HG03521 (cell line): Measurements from ENCODE around the gene GPBAR1.

Experiments
- ATAC-seq: cut with Tn5 transposase; IDR thresholded peaks from one replicate; pipeline ENCODE4 v1.9.1; 2021; ENCODE audit warnings: mild to moderate bottlenecking, moderate library complexity; ENCODE audit not compliant: unreplicated experiment

Gene GPBAR1, protein sequence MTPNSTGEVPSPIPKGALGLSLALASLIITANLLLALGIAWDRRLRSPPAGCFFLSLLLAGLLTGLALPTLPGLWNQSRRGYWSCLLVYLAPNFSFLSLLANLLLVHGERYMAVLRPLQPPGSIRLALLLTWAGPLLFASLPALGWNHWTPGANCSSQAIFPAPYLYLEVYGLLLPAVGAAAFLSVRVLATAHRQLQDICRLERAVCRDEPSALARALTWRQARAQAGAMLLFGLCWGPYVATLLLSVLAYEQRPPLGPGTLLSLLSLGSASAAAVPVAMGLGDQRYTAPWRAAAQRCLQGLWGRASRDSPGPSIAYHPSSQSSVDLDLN

DNA sequence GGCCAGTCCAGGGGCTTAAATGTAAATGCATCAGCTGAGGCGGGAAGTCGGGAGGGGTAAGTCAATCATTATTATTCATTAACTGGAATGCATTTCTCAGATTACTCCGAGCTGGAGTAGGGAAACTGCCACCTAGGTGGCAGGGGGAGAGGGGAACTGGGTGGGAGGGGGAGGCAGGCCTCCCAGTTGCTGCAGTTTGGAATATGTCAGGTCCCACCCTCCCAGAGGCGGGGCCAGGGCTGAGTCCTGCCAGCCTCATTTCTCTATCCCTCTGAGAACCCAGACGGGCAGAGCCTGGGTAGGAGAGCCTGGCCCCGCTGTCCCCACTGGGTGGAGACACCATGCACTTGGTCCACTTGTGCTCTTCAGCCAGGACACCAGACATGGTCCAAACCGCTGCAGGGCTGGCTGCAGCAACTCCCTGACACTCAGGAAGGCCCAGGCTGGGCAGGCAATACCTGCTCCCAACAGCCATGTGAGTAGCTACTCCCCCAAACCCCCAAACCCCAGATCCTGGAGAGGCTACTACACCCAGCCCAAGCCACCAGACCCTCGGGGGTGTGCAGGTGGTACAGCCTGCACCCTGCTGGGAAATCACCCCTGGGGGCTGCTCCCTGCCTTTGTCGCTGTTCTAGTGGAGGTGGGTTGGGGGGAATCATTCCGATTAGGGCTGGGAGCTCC is at the start of gene GPBAR1:
TSS of gene GPBAR1 (plus strand) at position 274 of the 681 bp plus-strand sequence. CDS start 1,710 bp downstream, outside the sequence.
- ATAC-seq, result no peak

DNA sequence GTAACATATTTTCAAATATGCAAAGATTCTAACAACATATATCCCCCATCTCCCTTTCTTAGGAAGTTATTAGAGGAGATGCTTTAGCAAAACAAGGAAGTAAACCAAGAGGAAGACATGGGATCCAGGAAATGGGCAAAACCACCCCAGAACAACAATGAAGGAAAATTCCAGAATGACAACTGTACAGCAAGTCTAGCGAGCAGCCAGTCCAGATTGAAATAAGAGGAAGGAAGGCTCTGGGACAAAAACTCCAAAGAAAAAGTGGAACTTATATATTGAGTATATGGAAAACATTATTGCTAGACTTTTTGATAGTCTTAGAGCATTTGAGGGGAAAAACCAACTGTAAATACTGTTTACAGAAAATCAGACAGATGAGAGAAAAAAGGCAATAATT is 46.7 kb upstream of the GPBAR1 start:
- no peak for ATAC-seq

- no peak for ATAC-seq
Observed at GRCh38 chr2:218216336-218216673, 44.5 kb upstream of the GPBAR1 start.

DNA sequence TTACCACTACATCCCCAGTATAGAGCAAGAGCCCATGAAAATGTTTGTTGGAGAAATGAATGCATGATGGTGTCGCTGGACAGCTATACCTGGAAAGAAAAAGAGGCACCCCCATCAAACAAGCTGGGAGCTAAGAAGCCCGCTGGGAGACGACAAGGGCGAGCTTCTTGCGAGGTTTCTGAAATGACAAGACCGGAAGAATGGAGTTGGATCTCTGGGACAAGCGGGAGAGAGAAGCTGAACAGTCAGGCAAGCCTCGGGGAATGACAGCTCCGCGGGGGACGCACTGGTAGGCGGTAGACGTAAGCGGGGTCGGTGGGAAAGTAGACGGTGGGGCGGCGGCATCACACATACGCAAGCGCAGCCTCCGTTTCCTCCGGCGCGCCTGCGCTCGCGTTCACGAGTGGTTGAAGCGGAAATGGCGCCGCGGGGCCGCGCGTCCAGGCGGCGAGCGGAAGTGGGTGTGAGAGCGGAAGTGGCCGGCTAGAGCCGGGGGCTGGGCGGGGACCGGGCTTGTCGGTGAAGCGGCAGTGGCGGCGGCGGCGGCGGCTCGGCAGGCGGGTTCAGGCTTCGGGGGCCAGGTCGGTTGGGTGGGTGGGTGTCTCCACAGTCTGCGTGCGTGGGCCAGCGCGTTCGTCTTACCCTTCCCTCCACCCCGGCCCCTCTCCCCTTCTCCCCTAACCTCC is 44.0 kb upstream of the GPBAR1 start, which contains the start of gene ARPC2:
TSS of gene ARPC2 (plus strand) at position 516 of the 686 bp plus-strand sequence. CDS start 282 bp downstream, outside the sequence.
- peak; percentile 69 for ATAC-seq

DNA sequence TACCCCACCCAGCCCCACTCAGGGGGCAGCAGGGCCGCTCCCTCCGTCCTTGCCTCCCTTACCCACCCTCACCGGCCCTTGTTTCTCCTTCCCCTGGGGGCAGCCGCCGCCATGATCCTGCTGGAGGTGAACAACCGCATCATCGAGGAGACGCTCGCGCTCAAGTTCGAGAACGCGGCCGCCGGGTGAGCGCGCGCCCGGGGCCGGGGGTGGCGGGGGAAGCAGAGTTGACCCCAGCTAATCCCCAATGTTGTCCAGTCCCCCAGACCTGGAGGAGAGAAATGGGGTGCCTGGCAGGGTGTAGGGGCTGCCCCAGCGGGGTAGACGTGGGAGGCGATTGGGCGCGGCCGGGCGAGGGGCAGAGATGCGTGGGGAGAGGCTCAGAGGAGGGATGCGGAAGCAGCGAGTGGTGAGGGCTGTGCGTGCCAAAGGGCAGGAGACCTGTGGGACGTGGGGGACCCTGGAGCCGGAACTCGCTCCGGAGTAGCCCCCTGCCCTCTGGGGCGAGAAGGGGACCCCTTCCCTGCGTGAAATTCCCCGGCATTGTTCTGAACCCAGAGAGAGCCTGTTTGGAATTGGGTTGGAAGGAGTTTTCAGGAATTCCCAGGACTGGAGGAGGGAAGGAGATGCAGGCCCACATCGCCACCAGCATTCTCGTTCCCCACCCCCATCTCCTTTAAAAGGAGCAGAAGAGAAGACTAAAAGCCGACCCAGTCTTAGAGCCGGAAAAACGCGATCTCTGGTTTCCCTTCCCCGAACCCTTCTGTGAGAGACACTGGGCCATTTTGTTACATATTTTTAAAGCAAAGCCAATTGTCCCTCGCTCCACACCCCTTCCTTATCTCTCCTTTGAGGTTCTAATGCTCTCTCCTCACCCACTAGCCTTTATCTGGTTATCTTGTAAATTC is 43.2 kb upstream of the GPBAR1 start:
- ATAC-seq, result peak; percentile 35

DNA sequence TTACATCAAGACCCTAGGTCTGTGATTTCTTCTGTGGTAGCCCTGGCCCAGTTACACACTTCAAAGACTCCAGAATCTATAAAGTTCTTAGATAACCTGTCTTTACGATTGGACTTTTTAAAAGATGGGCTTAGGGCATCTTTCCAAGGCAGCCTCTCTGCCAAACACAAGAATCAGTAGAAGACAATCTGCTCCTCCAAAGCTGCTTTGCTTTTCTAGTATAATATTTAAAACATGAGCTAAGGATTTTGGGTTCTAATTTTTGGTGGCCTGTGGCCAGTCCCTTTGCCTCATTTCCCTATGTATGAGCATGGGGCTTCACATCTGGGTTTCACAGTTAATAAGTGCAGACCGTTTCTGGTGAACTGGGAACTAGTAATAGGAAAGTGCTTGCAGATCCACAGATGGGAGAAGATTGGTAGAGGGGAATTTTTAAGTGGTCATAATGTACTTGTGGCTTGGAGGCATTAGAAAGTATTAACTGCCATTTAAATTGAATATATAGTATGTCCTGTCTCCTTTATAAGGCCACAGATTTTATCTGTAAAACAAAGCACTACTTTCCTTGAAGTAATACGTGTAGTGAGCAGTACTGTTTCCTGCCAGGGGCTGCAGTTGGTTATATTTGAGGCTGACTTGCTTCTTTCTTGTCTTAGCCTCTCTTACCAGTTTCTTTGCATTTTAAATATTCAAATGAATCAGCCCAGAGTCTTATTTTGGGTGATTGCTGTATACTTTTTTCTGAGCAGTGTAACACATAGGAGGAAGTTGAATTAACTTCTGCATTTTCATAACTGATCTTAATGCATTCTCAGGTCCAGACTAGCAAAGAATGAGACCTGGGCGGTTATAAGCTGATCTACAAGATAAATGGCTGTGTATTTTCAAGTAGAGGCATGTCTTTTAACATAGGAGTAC is 42.3 kb upstream of the GPBAR1 start:
- ATAC-seq, result peak; percentile 33

- ATAC-seq, result no peak
Observed at GRCh38 chr2:218219934-218220333, 40.9 kb upstream of the GPBAR1 start.

DNA sequence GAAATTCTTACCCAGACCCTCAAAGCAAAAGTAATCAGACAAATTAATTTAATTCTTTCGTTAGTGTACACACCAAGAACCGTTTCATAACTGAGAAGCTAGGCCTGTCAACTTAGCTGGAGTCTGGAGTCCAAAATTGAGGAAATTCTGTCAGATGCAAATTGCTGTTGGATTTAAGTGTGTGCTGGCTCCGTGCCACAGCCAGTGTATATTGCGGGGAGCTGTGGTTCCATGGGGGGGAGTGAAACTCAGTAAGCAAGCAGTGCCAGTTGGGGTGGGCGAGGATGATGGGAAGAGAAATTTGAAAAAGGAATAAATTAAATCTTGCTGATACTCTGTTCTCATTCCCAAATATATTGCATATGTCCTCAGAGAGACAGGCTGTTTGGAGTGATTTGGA is 39.8 kb upstream of the GPBAR1 start:
- no peak for ATAC-seq

DNA sequence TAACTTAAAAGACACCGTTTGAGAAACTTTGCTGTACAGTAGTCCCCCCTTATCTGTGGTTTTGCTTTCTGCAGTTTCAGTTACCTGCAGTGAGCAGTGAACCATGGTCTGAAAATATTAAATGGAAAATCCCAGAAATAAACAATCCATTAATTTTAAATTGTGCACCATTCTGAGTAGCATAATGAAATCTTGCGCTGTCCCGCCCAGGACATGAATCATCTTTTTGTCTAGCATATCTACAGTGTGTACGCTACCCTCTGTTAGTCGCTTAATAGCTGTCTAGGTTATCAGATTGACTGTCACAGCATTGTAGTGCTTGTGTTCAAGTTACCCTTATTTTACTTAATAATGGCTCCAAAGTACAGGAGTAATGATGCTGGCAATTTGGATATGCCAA is 37.8 kb upstream of the GPBAR1 start:
- no peak for ATAC-seq

DNA sequence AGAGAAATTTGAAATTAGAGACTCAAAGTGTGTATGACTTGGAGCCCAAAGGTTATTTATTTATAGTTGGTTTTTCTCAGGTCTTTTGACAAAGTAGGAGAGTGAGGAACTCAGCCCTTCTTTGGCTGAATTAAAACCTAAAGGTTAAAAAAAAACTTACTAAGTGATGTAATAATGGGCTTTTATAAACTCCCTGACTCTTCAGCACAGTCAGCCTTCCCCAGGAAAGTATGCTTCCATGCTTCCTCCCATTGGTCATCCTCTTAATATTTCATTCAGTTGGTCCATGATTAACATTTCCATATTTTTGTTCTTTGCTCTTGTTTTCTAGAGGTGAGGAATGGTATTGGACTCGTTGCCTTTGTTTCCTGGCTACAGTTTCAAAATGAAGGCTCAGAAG is 36.6 kb upstream of the GPBAR1 start:
- ATAC-seq, result no peak

- no peak for ATAC-seq
Observed at GRCh38 chr2:218226903-218227302, 33.9 kb upstream of the GPBAR1 start.

DNA sequence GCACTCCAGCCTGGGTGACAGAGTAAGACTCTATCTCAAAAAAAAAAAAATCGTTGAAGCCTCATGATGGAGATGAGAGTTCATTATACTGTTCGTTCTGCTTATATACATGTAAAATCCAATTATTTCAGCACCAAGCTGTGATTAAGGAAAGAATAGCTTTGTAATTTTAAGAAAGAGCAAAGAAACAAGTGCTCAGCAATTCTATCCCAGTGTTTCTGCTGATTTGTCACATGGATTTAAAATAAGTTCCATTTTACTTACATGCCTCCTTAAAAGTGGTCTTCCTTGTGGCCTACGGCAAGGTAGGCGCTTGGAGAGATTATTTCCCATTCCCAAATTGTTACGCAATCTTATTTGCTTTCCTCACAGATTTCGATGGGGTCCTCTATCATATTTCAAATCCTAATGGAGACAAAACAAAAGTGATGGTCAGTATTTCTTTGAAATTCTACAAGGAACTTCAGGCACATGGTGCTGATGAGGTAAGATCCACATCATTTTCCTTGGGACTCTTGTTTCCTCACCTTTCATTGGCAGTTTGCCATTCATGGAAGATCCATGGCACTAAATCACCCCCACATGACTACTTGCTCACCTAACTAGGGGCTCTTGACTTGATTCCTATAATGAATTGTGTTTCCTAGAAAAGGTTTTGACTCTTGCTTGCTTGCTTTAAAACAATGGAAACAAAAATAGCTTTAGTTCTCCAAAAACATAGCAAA is 32.3 kb upstream of the GPBAR1 start:
- ATAC-seq, result no peak

DNA sequence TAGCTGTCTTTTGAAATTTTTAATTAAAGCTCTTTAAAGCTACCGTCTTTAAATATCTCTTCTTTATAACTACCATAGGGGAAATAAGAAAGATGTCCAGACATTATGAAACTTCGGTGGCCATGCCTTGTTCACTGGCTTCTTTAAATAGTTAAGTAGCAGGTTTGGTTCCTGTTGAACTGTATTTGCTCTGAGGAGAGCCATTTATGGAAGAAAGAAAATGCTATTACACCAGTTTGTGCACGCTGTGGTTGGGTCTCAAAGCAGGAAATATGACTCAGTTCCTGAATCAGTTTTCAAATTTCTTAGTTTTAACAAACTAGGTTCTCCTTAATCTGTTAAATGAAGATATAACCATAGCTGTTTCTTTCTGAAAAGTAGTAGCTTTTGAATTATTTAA is 31.6 kb upstream of the GPBAR1 start:
- ATAC-seq, result peak; percentile 77

DNA sequence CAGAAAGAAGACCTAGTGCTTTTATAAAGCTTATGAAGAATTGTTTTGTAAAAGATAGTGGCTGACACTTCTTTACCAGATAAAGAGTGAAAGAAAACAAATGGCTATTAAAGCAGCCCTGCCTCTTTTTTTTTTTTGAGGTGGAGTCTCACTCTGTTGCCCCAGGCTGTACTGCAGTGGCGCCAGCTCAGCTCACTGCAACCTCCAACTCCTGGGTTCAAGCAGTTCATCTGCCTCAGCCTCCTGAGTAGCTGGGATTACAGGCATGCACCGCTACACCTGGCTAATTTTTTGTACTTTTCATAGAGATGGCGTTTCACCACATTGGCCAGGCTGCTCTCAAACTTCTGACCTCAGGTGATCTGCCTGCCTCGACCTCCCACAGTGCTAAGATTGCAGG is 31.0 kb upstream of the GPBAR1 start:
- ATAC-seq, result no peak

DNA sequence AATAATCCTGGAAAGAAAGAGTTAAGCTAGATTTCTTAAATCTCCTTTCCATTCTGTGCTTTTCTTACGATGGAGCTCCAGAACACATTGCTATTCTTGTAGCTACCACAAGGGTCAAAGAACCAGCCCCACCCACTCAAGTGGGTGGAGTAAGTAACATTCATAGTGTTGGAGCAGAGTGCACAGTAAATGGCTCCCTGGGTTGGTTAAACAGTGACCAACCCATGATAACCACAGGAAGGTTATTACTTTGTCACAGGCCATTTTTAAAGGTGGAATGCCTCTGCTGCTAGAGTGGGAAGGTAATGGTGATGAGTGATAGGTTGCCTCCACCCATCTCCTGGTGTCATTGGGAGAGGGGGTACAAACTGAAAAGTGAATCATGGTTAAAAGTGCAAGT is 29.9 kb upstream of the GPBAR1 start:
- ATAC-seq, result no peak

GRCh38 chr2:218233543-218233942 is 27.3 kb upstream of the GPBAR1 start:
- ATAC-seq, result no peak

- ATAC-seq, result no peak
Observed at GRCh38 chr2:218234521-218234920, 26.3 kb upstream of the GPBAR1 start.

DNA sequence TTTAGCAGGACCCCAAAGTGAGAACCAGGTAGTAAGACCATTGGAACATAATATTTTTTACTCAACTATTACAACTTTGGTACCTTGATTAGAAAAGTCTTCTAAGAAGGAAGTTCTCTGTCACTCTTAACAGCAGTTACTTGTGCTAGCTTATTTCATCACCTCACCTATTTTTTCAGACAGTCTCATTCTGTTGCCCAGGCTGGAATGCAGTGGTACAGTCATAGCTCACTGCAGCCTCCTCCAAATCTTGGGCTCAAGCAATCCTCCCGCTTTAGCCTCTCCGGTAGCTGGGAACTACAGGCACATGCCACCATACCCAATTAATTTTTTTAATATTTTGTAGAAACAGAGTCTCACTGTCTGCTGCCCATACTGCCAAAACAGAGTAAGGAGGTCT is 25.8 kb upstream of the GPBAR1 start:
- ATAC-seq, result no peak

DNA sequence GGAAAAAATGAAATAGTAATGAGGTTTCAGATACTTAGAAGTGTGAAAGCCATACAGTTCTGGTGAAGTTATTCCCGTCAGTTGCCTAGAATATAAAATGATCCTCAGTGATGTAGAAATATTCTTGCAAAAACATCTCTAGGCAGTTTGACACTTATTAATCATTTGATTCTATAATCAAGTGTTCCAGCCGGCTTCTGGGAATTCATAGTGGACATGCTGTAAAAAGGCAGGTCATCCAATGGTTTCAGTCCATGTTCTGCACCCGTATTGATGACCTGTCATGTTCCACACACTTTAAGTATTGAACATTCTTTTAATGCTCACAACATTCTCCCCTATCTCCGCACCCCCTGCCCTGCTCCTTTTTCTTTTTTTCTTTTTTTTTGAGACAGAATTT is 24.0 kb upstream of the GPBAR1 start:
- ATAC-seq, result no peak
